MM.1S (cell line): Measurements from ENCODE around the gene GPC3.

Experiments used
- DNase-seq: peaks from one replicate; pipeline ENCODE4 v3.0.0-alpha.2; 2015
- H2AFZ ChIP-seq: fragments of 300-600 bp; sonication (generic); 2 replicates; pipeline ENCODE4 v1.6.0; 2016; ENCODE audit warnings: antibody characterized with exemption, low read length
- H3F3A ChIP-seq: fragments of 300-600 bp; sonication (generic); 2 replicates; pipeline ENCODE4 v1.6.1; 2016; ENCODE audit warnings: mild to moderate bottlenecking, antibody characterized with exemption, low read length, moderate library complexity, mixed read lengths; ENCODE audit not compliant: insufficient read depth
- H3K27ac ChIP-seq: fragments of 300-600 bp; sonication (generic); 2 replicates; pipeline ENCODE4 v1.5.1; 2016; ENCODE audit warnings: mild to moderate bottlenecking, low read length
- H3K27me3 ChIP-seq: fragments of 300-600 bp; sonication (generic); replicated peaks from 2 replicates; pipeline ENCODE4 v1.6.0; 2016; ENCODE audit warnings: low read length; ENCODE audit not compliant: insufficient read depth
- H3K36me3 ChIP-seq: fragments of 300-600 bp; sonication (generic); replicated peaks from 2 replicates; pipeline ENCODE4 v1.6.1; 2016; ENCODE audit warnings: mild to moderate bottlenecking, low read length, mixed read lengths; ENCODE audit not compliant: insufficient read depth
- H3K4me1 ChIP-seq: fragments of 300-600 bp; sonication (generic); 2 replicates; pipeline ENCODE4 v1.6.1; 2016; ENCODE audit warnings: low read length, mixed read lengths
- H3K4me2 ChIP-seq: fragments of 300-600 bp; sonication (generic); 2 replicates; pipeline ENCODE4 v1.6.0; 2016; ENCODE audit warnings: low read depth, low read length
- H3K4me3 ChIP-seq: fragments of 300-600 bp; sonication (generic); 2 replicates; pipeline ENCODE4 v1.5.1; 2016; ENCODE audit warnings: low read length, mixed read lengths
- H3K79me2 ChIP-seq: fragments of 300-600 bp; sonication (generic); 2 replicates; pipeline ENCODE4 v1.6.1; 2016; ENCODE audit warnings: mixed run types, low read length, mixed read lengths
- H3K9ac ChIP-seq: fragments of 300-600 bp; sonication (generic); 2 replicates; pipeline ENCODE4 v1.6.1; 2016; ENCODE audit warnings: low read length, mixed read lengths
- H3K9me2 ChIP-seq: fragments of 300-600 bp; sonication (generic); replicated peaks from 2 replicates; pipeline ENCODE4 v1.6.1; 2016; ENCODE audit warnings: mild to moderate bottlenecking, low read length, mixed read lengths; ENCODE audit not compliant: insufficient read depth
- H3K9me3 ChIP-seq: fragments of 300-600 bp; sonication (generic); replicated peaks from 2 replicates; pipeline ENCODE4 v1.6.1; 2016; ENCODE audit warnings: mild to moderate bottlenecking, low read length, mixed read lengths; ENCODE audit not compliant: insufficient read depth
- H4K20me1 ChIP-seq: fragments of 300-600 bp; sonication (generic); 2 replicates; pipeline ENCODE4 v1.6.1; 2016; ENCODE audit warnings: mild to moderate bottlenecking, low read length, moderate library complexity, mixed read lengths; ENCODE audit not compliant: insufficient read depth
- EZH2 ChIP-seq: fragments of 300-600 bp; sonication (generic); optimal IDR thresholded peaks from 2 replicates; pipeline ENCODE3; 2017; ENCODE audit warnings: low read depth, mild to moderate bottlenecking, antibody characterized with exemption, low read length, mixed read lengths
- EZH2phosphoT487 ChIP-seq: fragments of 300-600 bp; sonication (generic); IDR thresholded peaks from 2 replicates; pipeline ENCODE4 v1.6.1; 2018; ENCODE audit warnings: antibody characterized with exemption, low read length
- TF ChIP-seq, protein P1 (sequence below): fragments of 300-600 bp; sonication (generic); IDR thresholded peaks from 2 replicates; pipeline ENCODE4 v1.5.1; 2016; ENCODE audit warnings: antibody characterized with exemption, low read length, mixed read lengths

The GPC3 gene

DNA sequence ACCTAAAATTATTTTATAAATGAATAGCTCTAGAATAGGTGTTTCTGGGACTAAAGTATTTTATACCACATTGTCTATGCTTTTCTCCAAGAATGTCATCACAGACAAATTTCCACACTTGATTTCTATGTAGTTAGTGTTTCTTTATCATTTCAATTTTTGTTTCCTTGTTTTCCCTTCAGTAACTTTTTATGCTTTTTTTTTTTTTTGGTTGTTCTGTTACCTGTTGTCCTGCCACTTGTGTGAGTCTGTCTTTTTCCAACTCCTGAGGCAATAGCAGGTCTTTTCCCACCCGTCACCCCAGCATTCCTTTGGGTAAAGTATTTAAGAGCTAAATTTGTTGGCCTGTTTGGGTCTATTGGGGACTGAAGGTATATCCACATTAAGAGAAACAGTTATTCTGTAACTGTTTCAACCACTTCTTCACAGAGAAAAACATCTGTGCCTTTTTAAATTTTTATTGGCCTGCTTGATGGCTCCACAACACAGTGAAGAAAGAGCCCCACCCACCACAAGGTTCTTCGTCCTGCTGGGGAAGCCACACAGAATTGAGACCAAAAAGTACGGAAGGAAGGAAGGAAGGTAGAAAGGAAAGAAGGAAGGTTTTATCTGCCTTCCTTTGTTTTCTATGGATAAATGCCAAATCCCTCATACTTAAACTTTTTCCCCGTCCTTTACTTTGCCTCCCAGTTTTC lies 17.7 kb upstream of the GPC3 start:
- Histone ChIP-seq H2AFZ (no peak overlapping the region), H3K4me2 (no peak overlapping the region)
- TF ChIP-seq, protein P1, sequence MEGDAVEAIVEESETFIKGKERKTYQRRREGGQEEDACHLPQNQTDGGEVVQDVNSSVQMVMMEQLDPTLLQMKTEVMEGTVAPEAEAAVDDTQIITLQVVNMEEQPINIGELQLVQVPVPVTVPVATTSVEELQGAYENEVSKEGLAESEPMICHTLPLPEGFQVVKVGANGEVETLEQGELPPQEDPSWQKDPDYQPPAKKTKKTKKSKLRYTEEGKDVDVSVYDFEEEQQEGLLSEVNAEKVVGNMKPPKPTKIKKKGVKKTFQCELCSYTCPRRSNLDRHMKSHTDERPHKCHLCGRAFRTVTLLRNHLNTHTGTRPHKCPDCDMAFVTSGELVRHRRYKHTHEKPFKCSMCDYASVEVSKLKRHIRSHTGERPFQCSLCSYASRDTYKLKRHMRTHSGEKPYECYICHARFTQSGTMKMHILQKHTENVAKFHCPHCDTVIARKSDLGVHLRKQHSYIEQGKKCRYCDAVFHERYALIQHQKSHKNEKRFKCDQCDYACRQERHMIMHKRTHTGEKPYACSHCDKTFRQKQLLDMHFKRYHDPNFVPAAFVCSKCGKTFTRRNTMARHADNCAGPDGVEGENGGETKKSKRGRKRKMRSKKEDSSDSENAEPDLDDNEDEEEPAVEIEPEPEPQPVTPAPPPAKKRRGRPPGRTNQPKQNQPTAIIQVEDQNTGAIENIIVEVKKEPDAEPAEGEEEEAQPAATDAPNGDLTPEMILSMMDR, result no peak
- TF ChIP-seq EZH2 (no peak), EZH2phosphoT487 (no peak)

DNA sequence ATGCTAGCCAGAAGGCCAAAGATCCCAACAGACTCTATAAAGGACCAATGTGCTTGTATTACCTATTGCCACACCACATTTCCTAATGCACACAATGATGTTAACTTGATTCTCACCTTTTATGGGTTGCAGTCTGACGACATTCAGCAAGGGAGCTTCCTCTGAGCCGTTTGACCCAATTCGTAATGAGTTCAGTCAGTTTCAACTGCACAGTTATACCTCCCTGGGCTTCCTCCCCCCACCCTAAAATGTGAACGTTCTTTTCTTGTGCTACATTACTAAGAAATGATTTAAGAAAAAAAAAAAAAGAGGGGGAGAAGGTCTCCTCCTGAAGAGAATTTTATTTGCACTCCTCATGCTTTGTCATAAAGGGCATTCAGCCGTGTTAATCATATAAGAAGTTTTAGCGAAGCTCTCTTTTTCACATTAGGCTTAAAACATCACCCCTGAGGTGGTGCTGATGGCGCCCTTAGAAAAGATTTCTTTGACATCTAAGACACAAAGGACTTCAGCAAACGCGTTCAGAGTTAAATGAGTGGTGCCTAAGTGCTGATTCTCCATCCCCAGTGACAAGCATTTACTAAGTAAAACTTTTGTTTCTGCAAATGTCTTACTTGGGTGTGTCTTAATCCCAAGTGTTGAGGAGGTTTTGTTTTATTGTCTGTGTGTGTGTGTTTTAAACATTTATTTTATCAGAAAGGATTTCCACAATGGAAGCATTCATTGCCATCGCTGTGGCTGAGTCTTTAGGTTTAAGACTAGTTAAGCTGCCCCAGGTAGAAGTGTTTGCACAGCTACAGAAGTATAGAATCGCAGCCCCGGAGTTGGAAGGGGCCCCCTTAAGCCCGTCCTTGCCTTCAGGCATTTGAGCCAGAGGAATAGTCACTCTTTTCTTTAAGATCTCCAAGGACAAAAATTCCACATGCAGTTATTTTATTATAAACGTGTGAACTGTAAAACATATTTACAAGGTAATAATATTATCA lies 15.2 kb upstream of the GPC3 start:
- no peak overlapping the region for H3K27ac ChIP-seq
- no peak overlapping the region for H3K4me3 ChIP-seq
- H3K27me3 ChIP-seq, result no peaks in the 10 kb centered on the region
- H3K9me3 ChIP-seq, result no peaks in the 10 kb centered on the region
- TF ChIP-seq, protein P1, result no peak
- TF ChIP-seq EZH2phosphoT487 (no peak), EZH2 (no peak)
- no peaks in the 10 kb centered on the region for H3K9me2 ChIP-seq
- H3F3A ChIP-seq, result no peaks in the 10 kb centered on the region
- H3K36me3 ChIP-seq, result no peaks in the 10 kb centered on the region
- H3K4me1 ChIP-seq, result no peaks in the 10 kb centered on the region
- no peak overlapping the region for H3K9ac ChIP-seq
- H2AFZ ChIP-seq, result no peak overlapping the region
- no peak for DNase-seq
- H3K79me2 ChIP-seq, result no peaks in the 10 kb centered on the region
- H3K4me2 ChIP-seq, result no peak overlapping the region
- H4K20me1 ChIP-seq, result no peaks in the 10 kb centered on the region

More for the DNA sequence above, 17.7 kb upstream of the GPC3 start:
- Histone ChIP-seq H4K20me1 (no peaks in the 10 kb centered on the region), H3K36me3 (no peaks in the 10 kb centered on the region), H3K79me2 (no peaks in the 10 kb centered on the region), H3F3A (no peaks in the 10 kb centered on the region), H3K4me1 (no peaks in the 10 kb centered on the region), H3K9me2 (no peaks in the 10 kb centered on the region), H3K27ac (no peak overlapping the region), H3K9ac (no peak overlapping the region), H3K27me3 (no peaks in the 10 kb centered on the region), H3K9me3 (no peaks in the 10 kb centered on the region), H3K4me3 (no peak overlapping the region)
- no peak for DNase-seq

DNA sequence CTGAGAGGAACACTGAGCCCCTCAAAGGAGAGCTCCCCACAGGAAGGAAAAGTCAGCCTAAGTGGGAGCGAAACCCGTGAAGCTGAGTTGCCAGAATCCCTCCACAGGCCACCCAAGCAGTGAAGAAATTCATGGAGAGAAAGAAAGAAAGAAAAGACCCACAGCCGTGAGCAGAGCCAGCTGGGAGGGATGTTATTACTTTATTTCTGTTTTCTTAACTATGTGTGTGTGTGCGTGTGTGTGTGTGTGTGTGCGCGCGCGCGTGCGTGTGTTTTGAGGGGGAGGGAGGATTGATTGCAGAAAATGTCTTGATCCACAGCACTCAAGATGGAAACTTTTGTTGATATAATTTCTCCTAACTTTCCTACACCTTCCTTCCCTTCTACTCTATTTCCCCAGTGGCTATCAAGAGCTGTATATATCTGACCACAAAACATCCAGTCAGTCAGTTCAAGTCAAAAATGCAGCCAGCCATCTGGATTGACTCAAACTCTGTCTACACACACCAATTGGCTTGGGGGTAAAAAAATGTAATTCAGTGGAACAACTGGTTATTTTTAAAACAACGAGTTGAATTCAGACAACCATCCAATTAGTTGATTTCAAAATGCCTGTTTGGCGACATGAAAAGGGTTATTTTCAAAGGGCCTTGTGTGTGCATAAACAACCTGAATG lies 13.8 kb upstream of the GPC3 start:
- no peak overlapping the region for H3K4me2 ChIP-seq
- TF ChIP-seq, protein P1, result no peak
- TF ChIP-seq EZH2 (no peak), EZH2phosphoT487 (no peak)

More for the DNA sequence above, 13.8 kb upstream of the GPC3 start:
- Histone ChIP-seq H3K9me2 (no peaks in the 10 kb centered on the region), H3K27me3 (no peaks in the 10 kb centered on the region), H3F3A (no peaks in the 10 kb centered on the region), H4K20me1 (no peaks in the 10 kb centered on the region), H3K79me2 (no peaks in the 10 kb centered on the region), H3K36me3 (no peaks in the 10 kb centered on the region), H2AFZ (no peak overlapping the region), H3K9ac (no peak overlapping the region), H3K4me1 (no peaks in the 10 kb centered on the region), H3K9me3 (no peaks in the 10 kb centered on the region), H3K4me3 (no peak overlapping the region), H3K27ac (no peak overlapping the region)
- DNase-seq, result no peak
